Omental fat pad (tissue), 4 donors: Measurements from ENCODE around the gene APRT. TPM values are rescaled to one million over a fixed set of nuclear protein-coding genes. Genes with fewer than 3 reads are reported as not detected.
A peak's percentile ranks its signal among the peaks of the same experiment; 100 is the strongest.

Source experiments
- ATAC-seq: fragments of 150-250 bp; one replicate; pipeline ENCODE4 v1.9.1; 2016; ENCODE audit warnings: mild to moderate bottlenecking, moderate library complexity; ENCODE audit not compliant: low FRiP score
- DNase-seq: peaks from one replicate; pipeline ENCODE4 v3.0.0-alpha.2; 2019; ENCODE audit warnings: low spot score
- CTCF ChIP-seq, 3 donors: fragments of 450-650 bp; IDR thresholded peaks; one replicate each; pipeline ENCODE4 v1.5.1; 2016 to 2017; ENCODE audit warnings: antibody characterized with exemption in 3 of 3, mild to moderate bottlenecking in 3 of 3, moderate library complexity in 2 of 3
- total RNA-seq, 4 donors: library from RNA; depleted of rRNA; stranded (reverse); fragments of >200 nt; gene quantifications; one replicate each; pipeline ENCODE4 v1.1.0, GENCODE V29; 2016

The APRT gene
- total RNA-seq, 4 donors from 2014 or later = 94.4 to 127 (median 115) TPM

DNA sequence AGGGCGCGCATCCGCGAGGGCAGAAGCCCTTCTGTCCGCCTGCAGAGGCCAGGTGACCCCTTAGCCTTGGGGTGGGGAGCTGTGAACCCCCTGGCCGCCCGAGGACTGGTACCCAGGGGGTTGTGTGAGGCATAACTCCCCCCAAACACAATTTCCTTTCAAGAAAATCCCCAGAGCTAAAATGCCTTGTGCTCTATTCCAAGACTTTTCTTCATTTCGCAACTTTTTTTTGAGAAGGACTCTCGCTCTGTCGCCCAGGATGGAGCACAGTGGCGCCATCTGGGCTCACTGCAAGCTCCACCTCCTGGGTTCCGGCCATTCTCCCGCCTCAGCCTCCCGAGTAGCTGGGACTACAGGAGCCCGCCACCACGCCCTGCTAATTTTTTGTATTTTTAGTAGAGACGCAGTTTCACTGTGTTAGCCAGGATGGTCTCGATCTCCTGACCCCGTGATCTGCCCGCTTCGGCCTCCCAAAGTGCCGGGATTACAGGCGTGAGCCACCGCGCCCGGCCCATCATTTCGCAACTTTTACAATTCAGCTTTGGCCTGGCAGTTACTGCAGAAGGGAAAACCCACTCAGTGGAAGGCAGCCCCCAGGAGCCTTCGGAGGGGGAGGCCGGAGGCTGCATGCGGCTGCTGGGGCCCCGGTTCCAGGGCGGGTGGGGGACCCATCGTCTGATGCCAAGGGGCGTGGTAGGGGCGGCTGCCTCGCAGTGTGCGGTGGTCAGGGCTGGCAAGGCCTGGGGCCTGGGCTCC is 963 bp upstream of the APRT start:
- no peak for TF ChIP-seq CTCF (IDR thresholded peaks at IDR 0.05)
- no peak for DNase-seq
- no peak for ATAC-seq

DNA sequence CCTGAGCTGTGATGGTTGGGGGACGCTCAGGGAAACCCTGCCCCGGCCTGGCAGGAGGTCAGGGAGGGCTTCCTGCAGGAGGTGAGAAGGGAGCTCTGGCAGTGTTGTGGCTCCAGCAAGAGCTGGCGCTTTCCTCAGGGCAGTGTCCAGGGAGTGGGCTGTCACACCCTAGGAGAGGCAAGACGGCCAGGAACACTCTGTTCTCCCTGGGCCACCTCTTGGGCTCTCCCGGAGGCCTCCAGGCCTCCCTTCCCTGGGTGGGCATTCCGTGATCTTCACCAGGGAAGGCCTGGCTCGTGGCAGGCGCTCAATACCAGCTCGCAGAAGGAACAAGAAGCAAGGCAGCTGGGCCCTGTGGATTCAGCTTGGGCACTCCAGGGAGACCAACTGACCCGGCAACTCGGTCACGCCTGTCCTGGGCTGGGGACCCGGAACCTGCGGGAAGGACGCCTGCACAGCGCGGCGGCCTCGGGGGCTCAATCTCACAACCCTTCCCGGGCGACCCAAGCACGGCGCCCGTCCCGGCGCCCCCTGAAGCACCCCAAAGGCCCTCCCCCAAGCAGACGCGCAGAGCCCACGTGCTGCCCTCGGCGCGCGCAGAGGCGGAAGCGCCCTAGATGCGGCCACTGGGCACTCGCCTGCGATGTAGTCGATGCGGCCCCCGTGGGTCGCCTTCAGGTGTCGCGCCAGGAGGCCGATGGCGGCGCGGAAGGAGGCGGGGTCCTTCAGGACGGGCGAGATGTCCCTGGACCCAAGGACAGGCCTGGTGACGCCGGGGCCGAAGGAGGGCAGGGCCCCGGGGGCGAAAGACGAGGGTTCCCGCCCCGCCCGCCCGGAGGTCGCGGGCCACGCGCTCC is 588 bp downstream of the APRT start:
- DNase-seq = no peak

GRCh38 chr16:88810166-88810911 is 1.4 kb downstream of the APRT start:
- ATAC-seq (no peak), DNase-seq (no peak)
- no peak for TF ChIP-seq CTCF (IDR thresholded peaks at IDR 0.05)

More for the DNA sequence above, 588 bp downstream of the APRT start:
- TF ChIP-seq CTCF (IDR thresholded peaks at IDR 0.05) = no peak
- ATAC-seq = peak; percentile 42

GRCh38 chr16:88809676-88810165 is 2.0 kb downstream of the APRT start:
- ATAC-seq (no peak), DNase-seq (no peak)
- TF ChIP-seq CTCF (IDR thresholded peaks at IDR 0.05) = no peak

GRCh38 chr16:88809068-88809675 is 2.6 kb downstream of the APRT start:
- no peak for ATAC-seq
- TF ChIP-seq CTCF (IDR thresholded peaks at IDR 0.05) = no peak
- DNase-seq = no peak

DNA sequence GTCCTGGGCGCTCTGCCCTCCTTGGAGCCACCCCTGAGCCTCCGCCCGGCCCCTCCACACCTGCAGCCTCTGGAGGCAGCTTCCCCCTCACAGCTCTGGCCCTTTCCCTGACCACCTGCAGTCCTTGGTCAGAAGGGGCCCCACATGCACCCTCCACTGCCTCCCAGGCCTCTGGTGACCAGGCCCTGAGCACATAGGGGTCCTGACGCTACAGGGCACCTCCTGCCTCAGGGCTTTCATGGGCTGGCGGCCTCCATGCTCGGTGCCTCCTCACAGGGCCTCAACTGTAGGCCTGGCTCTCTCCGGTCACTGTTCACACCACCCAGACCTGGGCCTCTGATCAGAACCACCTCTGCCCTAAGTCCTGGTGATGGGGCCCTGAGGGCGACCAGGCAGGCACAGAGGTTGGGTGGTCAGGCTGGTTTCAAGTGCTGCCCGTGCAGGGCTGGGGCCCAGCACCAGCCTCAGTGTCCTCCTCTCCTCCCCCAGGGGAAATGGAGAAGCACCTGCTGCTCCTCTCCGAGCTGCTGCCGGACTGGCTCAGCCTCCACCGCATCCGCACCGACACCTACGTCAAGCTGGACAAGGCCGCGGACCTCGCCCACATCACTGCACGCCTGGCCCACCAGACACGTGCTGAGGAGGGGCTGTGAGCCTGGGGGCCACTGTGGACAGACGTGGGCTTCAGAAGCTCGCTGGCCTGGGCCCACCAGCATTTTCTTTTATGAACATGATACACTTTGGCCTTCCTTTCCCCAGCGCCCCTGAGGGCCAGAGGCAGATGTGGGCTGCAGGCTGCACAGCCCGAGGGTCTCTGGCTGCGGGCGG is 3.9 kb downstream of the APRT start:
- no peak for TF ChIP-seq CTCF (IDR thresholded peaks at IDR 0.05)
- ATAC-seq (no peak), DNase-seq (no peak)
